ENCODE results near the gene TREM2.

Gene TREM2

GRCh38 chr6:41111017-41111416, 51.9 kb downstream of the TREM2 start:
- Histone ChIP-seq H3K27ac (ENCODE audit: low read depth, low read length) (no peak overlapping the region), H3K4me3 (ENCODE audit: low read length) (no peak overlapping the region)

More at GRCh38 chr6:41111017-41111416, 51.9 kb downstream of the TREM2 start:
- H3K79me2 ChIP-seq (ENCODE audit: control insufficient read depth, low read length) = no peaks in the 10 kb centered on the region
- no peaks in the 10 kb centered on the region for H3K27me3 ChIP-seq (ENCODE audit: control insufficient read depth, low read length)
- H3K4me2 ChIP-seq (ENCODE audit: low read length) = no peak overlapping the region
- H3K9me3 ChIP-seq (ENCODE audit: control insufficient read depth, insufficient read depth, low read length) = no peaks in the 10 kb centered on the region
- no peaks in the 10 kb centered on the region for H3K9me2 ChIP-seq (replicated peaks; ENCODE audit: control insufficient read depth, low read length)
- no peaks in the 10 kb centered on the region for H4K20me1 ChIP-seq (ENCODE audit: control insufficient read depth, insufficient read depth, low read depth, low read length)
- no peaks in the 10 kb centered on the region for H3K36me3 ChIP-seq (ENCODE audit: control insufficient read depth, low read length)
- H3K4me1 ChIP-seq (ENCODE audit: control insufficient read depth, low read length) = no peaks in the 10 kb centered on the region
- TF ChIP-seq EZH2phosphoT487 (IDR thresholded peaks at IDR 0.05; ENCODE audit: borderline replicate concordance, low read length) = no peak
- TF ChIP-seq CTCF (IDR thresholded peaks at IDR 0.05; ENCODE audit: low read depth, low read length, poor library complexity, severe bottlenecking) = no peak
- H3F3A ChIP-seq (ENCODE audit: control insufficient read depth, insufficient read depth) = no peaks in the 10 kb centered on the region
